Measurements from ENCODE around the gene GAB4. TPM values are rescaled to one million over a fixed set of nuclear protein-coding genes. Genes with fewer than 3 reads are reported as not detected.
"Not testable (repeated sequence)": the region's sequence is repeated elsewhere in the genome, so short reads cannot be mapped to it uniquely, and the experiment has no call there.

The GAB4 gene
- total RNA-seq, 1 donor from 2014 or later: not detected

GRCh38 chr22:17035246-17035645, 27.2 kb upstream of the GAB4 start:
- TF ChIP-seq CTCF (conservative IDR thresholded peaks at IDR 0.05; ENCODE audit: low read depth, low read length): no peak
- H3K4me3 ChIP-seq (ENCODE audit: low read depth, low read length): no peak overlapping the region
- DNase-seq (ENCODE audit: low read depth): no peak

- H3K4me3 ChIP-seq (ENCODE audit: low read depth, low read length); DNase-seq (ENCODE audit: low read depth): not testable (repeated sequence)
These were observed 26.5 kb upstream of the GAB4 start for GRCh38 chr22:17034532-17034931.

DNA sequence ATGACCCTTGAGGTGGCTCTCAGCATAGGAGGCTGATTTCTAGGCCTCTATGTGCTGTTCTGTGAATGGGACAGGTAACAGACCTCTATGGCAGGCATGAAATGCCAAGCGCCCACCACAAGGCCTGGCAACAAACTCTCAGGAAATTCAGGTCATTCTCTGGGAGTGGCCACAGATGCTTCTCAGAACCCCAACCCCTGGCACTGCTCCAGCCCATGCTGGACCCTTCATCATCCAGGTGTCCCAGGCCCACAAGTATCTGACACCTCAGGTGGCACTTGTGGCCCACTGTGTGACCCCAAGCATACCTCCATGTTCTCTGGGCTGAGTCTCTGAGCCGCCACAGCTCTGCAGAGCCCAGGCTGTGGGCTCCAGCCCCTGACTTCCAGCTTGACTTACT, 24.3 kb upstream of the GAB4 start:
- H3K4me3 ChIP-seq (ENCODE audit: low read depth, low read length); DNase-seq (ENCODE audit: low read depth): not testable (repeated sequence)

- not testable (repeated sequence) for H3K4me3 ChIP-seq (ENCODE audit: low read depth, low read length); DNase-seq (ENCODE audit: low read depth)
These were observed 16.4 kb upstream of the GAB4 start for GRCh38 chr22:17024380-17024779.

DNA sequence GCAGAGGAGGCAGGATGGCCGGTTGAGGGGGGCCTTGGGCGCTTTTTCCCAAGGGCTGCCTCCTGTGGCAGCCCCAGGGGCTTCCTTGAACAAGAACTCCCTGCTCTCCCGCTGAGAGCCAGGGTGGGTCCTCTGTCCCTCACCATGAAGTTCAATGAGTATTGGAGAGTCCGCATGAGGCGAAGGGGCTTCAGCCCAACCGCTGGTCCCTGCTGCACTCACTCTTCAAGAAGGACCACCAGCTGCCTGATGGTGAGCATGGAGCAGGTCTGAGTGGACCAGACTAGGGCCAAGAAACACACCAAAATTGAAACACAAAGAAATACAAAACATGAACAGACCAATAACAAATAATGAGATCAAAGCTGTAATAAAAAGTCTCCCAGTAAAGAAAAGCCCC, 7.5 kb upstream of the GAB4 start:
- not testable (repeated sequence) for H3K4me3 ChIP-seq (ENCODE audit: low read depth, low read length); DNase-seq (ENCODE audit: low read depth)

DNA sequence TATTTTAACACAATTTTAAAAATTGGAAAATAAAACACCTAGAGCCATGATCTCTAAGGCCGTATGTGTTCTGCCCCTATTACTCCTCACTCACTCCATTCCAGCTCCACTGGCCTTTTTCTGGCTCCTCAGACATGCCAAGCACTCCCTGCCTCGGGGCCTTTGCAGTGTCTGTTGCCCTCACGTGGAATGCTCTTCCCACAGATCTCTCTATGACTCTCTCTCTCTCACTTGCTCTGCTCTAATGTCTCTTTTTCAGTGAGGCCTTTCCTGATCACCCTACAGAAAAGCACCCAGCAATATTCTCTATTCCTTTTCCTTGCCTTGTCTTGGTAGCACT, 6.0 kb upstream of the GAB4 start:
- DNase-seq (ENCODE audit: low read depth); H3K4me3 ChIP-seq (ENCODE audit: low read depth, low read length): not testable (repeated sequence)

DNA sequence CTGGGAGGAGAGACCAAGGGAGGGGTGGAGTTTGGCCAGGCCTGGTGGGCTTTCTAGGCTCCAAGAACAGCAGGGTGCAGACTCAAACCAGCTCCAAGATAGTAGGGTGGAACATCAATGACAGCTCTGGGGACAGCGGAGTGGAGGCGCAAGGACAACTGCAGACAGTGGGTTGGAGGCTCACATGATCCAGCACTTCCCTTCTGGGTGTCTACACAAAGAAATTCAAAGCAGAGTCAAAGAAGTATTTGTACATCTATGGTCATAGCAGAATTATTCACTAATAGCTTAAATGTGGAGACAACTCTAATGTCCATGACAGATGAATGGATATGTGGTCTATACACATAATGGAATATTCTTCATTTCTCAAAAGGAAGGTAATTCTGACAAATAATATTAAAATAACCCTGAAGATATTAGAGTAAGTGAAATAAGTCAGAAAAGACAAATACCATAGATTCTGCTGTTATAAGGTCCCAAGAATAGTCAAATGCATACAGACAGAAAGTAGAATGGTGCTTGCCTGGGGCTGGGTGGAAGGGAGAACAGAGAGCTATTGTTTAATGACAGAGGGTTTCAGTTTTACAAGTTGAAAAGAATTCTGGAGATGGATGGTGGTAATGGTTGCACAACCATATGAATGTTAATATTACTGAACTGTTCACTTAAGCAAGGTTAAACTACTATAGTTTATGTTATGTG, 5.5 kb upstream of the GAB4 start:
- no peak for TF ChIP-seq CTCF (conservative IDR thresholded peaks at IDR 0.05; ENCODE audit: low read depth, low read length)
- no peak overlapping the region for H3K4me3 ChIP-seq (ENCODE audit: low read depth, low read length)
- no peak for DNase-seq (ENCODE audit: low read depth)

- no peak for TF ChIP-seq CTCF (conservative IDR thresholded peaks at IDR 0.05; ENCODE audit: low read depth, low read length)
- no peak for DNase-seq (ENCODE audit: low read depth)
- no peak overlapping the region for H3K4me3 ChIP-seq (ENCODE audit: low read depth, low read length)
These were observed 4.2 kb upstream of the GAB4 start for GRCh38 chr22:17012267-17012666.

DNA sequence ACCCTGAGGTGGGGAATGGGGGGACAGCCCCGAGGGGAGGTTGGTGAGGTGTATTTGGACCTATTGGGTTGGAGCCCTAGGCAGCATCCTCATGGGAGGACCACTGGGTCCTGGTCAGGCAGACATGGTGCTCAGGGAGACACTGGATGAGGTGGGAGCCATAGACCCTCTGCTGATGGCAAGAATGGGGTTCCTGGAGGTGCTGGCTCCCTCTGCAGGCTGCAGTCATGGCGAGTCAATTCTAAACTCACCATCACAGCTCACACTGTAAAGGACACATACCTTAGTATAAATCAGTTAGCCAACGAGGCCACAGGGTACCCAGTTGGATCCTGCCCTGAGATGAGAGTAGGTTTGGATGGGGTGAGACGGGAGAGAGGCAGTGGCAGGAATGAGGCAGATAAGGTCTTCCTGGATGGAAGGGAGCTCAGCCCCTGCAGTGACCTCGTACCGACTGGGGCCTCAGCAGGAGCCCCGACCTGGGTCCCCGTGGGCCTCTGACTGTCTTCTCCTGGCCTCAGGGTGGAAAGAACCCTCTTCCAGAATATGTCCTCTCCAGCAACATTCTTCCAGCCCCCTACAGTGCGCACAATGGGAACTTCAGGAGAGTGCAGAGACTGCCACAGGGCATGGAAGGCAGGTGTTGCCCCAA, 1.7 kb upstream of the GAB4 start:
- DNase-seq (ENCODE audit: low read depth): no peak
- no peak for TF ChIP-seq CTCF (conservative IDR thresholded peaks at IDR 0.05; ENCODE audit: low read depth, low read length)
- H3K4me3 ChIP-seq (ENCODE audit: low read depth, low read length): no peak overlapping the region

DNA sequence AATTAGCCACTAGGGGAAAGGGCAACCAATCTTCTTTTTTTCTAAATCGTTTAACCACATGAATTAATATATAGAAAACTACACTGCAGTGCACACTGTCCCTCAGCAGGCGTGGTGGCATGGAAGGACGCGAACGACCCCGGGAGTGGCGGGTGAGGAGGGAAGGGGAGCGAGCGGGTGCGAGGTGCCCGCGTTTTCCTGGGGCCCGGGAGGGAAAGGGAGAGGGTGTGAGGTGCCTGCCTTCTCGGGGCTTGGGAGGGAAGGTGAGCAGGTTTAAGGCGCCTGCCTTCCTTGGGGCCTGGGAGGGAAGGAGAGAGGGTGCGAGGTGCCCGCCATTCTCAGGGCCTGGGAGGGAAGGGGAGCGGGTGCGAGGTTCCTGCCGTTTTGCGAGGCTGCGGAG, 765 bp downstream of the GAB4 start:
- TF ChIP-seq CTCF (conservative IDR thresholded peaks at IDR 0.05; ENCODE audit: low read depth, low read length): no peak
- H3K4me3 ChIP-seq (ENCODE audit: low read depth, low read length): no peak overlapping the region
- no peak for DNase-seq (ENCODE audit: low read depth)

Measured in epithelial cell of proximal tubule (primary cell).